GM12875 (cell line): ENCODE data around the gene CLIC5.

Source experiments
- H3K4me3 ChIP-seq: one replicate; pipeline ENCODE4 v1.5.1; 2011; ENCODE audit warnings: low read depth, low read length, control low read depth
- TF ChIP-seq, protein P1 (sequence below): IDR thresholded peaks from 2 replicates; pipeline ENCODE4 v1.5.1; 2011; ENCODE audit warnings: low read depth, mild to moderate bottlenecking, control low read depth, inconsistent platforms, low read length, moderate library complexity, borderline replicate concordance; ENCODE audit not compliant: insufficient read depth

CLIC5 gene

DNA sequence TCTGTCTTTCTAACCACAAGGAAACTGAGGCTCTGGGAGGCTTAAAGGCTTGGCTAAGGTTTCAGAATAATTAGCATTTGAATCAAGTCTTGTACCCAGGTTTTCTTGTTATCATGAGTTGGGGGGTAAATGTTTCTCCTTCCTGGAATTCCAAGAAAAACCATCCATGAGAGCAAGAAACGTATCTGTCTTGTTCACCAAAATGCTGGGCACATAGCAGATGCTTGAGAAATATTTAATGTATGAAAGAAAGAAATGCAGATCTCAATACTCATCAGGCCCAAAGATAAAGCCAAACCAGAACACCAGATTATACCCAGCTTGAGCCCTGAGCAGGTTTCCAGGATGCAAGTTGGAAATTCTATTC, 164.6 kb downstream of the CLIC5 start:
- TF ChIP-seq, protein P1, sequence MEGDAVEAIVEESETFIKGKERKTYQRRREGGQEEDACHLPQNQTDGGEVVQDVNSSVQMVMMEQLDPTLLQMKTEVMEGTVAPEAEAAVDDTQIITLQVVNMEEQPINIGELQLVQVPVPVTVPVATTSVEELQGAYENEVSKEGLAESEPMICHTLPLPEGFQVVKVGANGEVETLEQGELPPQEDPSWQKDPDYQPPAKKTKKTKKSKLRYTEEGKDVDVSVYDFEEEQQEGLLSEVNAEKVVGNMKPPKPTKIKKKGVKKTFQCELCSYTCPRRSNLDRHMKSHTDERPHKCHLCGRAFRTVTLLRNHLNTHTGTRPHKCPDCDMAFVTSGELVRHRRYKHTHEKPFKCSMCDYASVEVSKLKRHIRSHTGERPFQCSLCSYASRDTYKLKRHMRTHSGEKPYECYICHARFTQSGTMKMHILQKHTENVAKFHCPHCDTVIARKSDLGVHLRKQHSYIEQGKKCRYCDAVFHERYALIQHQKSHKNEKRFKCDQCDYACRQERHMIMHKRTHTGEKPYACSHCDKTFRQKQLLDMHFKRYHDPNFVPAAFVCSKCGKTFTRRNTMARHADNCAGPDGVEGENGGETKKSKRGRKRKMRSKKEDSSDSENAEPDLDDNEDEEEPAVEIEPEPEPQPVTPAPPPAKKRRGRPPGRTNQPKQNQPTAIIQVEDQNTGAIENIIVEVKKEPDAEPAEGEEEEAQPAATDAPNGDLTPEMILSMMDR, result no peak
- H3K4me3 ChIP-seq, result no peak overlapping the region

DNA sequence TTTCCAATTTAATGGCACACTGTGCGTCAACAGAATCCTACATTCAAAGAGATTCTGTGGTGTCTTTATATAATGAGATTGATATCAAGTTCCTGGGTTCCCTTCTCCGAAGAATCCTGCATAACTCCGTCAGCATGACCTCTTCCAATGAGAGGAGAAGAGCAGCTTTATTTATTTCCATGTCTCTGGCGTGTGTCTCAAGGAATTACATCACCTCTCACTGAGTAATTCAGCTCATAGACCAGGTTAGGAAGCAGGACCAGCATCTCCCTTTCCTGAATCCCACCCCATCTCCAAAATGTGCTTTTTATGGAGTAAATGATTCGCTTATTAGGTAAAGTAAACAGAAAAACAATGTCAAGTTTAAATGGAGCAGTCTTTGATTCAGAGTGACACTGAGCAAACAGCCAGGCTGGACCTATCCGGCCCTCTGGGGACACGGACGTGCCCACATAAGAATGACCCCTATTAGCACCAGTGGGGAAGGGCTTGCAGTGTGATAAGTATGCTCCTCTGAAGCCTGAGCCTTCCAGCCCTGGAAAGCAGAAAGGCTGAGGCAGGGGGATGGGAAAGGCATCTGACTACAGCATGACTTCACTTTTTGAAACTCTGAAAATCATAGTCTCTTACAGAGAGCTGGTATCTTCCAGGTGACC, 165.2 kb downstream of the CLIC5 start:
- H3K4me3 ChIP-seq, result no peak overlapping the region

DNA sequence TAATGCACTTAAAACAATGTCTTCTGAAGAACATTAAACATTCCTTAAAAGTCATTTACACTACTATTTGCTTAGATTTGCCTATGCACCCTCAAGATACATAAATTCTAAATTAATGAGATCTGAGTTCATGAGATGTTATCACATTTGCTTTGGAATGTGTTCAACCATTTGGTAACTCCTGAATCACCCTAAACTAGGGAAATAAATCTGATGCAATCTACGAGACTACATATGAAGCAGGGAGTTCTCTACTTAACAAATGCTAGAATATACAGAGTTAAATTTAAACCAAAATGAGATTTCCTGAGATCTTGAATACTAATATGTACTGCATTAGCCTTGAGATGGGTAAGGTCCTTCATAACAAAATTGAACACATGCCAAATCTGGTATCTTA, 170.1 kb downstream of the CLIC5 start:
- TF ChIP-seq, protein P1, result no peak
- no peak overlapping the region for H3K4me3 ChIP-seq

More for the DNA sequence above, 165.2 kb downstream of the CLIC5 start:
- TF ChIP-seq, protein P1, result no peak

DNA sequence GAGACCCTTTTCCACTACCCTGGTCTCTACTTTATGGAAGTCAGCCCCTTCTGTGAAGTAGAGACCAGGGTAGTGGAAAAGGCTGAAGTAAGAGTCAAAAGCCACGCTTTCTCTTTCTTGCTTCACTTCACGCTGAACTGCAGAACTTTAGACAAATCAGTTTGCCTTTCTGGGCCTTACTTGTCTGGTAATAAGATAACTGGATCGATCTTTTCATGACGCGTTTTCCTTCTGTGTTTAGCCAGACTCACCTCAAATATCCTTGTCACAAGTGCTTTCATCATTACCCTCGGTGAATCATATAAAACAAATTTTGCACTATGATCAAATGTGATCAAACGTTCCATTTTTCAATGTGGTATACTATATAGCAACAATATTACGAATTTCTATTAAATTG, 170.7 kb downstream of the CLIC5 start:
- no peak overlapping the region for H3K4me3 ChIP-seq
- TF ChIP-seq, protein P1, result no peak

DNA sequence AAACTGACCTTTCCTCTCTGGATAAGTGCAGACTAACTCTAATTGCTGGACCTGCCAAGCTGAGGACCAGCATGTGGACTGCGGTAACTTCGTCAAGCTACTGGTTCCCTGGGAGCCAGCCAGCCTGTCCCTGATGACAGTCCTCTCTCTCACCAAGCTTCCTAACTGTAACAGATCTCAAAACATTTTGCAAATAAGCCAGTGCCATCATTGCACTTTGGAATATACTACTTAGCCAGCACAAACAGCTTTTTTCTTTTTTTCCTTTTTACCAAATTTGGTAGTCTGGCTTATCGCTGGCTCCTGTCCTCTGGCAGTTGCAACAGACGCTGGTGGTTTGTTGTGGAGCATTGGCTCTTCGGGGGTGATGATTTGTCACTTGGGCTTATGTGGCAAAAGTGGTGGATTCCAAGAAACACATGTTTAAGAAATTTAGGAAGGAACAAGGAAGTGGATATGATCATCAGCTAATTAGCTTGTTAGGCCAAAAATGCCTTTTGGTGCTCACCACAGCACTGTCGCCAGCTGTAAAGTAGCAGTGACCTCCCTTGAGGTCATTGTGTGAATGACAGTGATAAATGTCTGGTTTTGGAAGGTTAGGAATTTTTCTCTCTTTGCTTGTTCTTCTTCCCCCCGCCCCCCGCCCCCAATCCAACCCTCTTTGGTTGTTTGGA, 171.7 kb downstream of the CLIC5 start:
- TF ChIP-seq, protein P1, result no peak

DNA sequence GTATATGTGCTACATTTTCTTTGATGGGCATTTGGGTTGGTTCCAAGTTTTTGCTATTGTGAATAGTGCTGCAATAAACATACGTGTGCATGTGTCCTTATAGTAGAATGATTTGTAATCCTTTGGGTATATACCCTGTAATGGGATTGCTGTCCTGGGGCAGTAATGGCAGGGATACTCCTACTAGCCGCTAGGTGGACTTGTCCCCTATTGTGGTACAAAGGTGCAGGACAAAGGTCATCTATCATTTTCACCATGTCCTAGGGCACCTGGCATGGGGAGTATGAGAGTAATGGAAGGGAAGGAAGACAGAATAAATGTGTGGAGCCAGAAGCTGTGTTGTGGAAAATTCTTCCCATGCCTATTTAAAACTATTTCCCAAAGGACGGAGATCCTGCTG, 174.6 kb downstream of the CLIC5 start:
- no peak overlapping the region for H3K4me3 ChIP-seq
- TF ChIP-seq, protein P1, result no peak

More for the DNA sequence above, 171.7 kb downstream of the CLIC5 start:
- no peak overlapping the region for H3K4me3 ChIP-seq

DNA sequence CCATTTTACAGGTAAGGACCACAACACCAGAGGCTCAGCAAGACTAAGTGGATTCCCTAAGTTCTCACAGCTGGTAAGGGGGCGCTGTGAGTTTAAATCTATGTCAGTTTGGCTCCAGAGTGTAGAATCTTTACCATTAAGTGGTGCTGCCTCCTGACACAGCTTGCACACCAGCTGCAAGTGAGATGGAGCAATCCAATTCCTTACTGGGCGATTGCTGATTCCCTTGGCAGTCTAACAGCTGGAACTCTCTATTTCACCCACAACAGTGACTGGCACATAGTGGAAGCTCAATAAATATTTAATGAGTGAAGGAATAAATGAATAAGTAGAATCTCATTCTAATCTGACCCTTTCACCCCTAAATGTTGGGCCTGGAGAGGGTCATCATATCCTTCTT, 176.7 kb downstream of the CLIC5 start:
- H3K4me3 ChIP-seq, result no peak overlapping the region
- TF ChIP-seq, protein P1, result no peak
